DOHH2 (cell line): ENCODE measurements around the gene MRPS34.

ENCODE experiments used
- H3F3A ChIP-seq: fragments of 200-600 bp; sonication (generic), shearing (Covaris generic); 2 replicates; pipeline ENCODE4 v1.6.0; 2016; ENCODE audit warnings: antibody characterized with exemption, mild to moderate bottlenecking; ENCODE audit not compliant: control insufficient read depth, insufficient read depth
- H3K27ac ChIP-seq: fragments of 200-600 bp; sonication (generic); 2 replicates; pipeline ENCODE4 v1.5.1; 2014; ENCODE audit warnings: low read depth, mild to moderate bottlenecking, low read length, moderate library complexity
- H3K27me3 ChIP-seq: fragments of 200-600 bp; sonication (generic); 2 replicates; pipeline ENCODE4 v1.6.1; 2014; ENCODE audit warnings: mild to moderate bottlenecking, low read length, mixed read lengths; ENCODE audit not compliant: control insufficient read depth
- H3K36me3 ChIP-seq: fragments of 200-600 bp; sonication (generic); 2 replicates; pipeline ENCODE4 v1.6.1; 2014; ENCODE audit warnings: mild to moderate bottlenecking, low read length, moderate library complexity, mixed read lengths; ENCODE audit not compliant: control insufficient read depth
- H3K4me1 ChIP-seq: fragments of 200-600 bp; sonication (generic); 2 replicates; pipeline ENCODE4 v1.6.1; 2014; ENCODE audit warnings: mild to moderate bottlenecking, low read length, mixed read lengths; ENCODE audit not compliant: control insufficient read depth
- H3K4me2 ChIP-seq: fragments of 200-600 bp; sonication (generic); 2 replicates; pipeline ENCODE4 v1.6.0; 2014; ENCODE audit warnings: mild to moderate bottlenecking, low read length, moderate library complexity
- H3K4me3 ChIP-seq: fragments of 200-600 bp; sonication (generic); 2 replicates; pipeline ENCODE4 v1.5.1; 2014; ENCODE audit warnings: mild to moderate bottlenecking, low read length, mixed read lengths
- H3K79me2 ChIP-seq: fragments of 200-600 bp; sonication (generic); 2 replicates; pipeline ENCODE4 v1.6.1; 2014; ENCODE audit warnings: mild to moderate bottlenecking, low read length, mixed read lengths; ENCODE audit not compliant: control insufficient read depth
- H3K9me2 ChIP-seq: fragments of 200-600 bp; sonication (generic); replicated peaks from 2 replicates; pipeline ENCODE4 v1.6.1; 2014; ENCODE audit warnings: mild to moderate bottlenecking, low read length, mixed read lengths; ENCODE audit not compliant: control insufficient read depth
- H3K9me3 ChIP-seq: fragments of 200-600 bp; sonication (generic); 2 replicates; pipeline ENCODE4 v1.6.1; 2014; ENCODE audit warnings: antibody characterized with exemption, low read length, mixed read lengths; ENCODE audit not compliant: control insufficient read depth, insufficient read depth
- H4K20me1 ChIP-seq: fragments of 200-600 bp; sonication (generic); 2 replicates; pipeline ENCODE4 v1.6.0; 2014; ENCODE audit warnings: low read depth, mild to moderate bottlenecking, antibody characterized with exemption, low read length, moderate library complexity; ENCODE audit not compliant: control insufficient read depth, insufficient read depth
- EZH2phosphoT487 ChIP-seq: fragments of 200-600 bp; sonication (generic); IDR thresholded peaks from 2 replicates; pipeline ENCODE4 v1.6.1; 2017; ENCODE audit warnings: borderline replicate concordance, mild to moderate bottlenecking, antibody characterized with exemption, low read length, moderate library complexity, mixed read lengths
- TF ChIP-seq, protein P1 (sequence below): fragments of 200-600 bp; sonication (generic); IDR thresholded peaks from one replicate; pipeline ENCODE4 v1.5.1; 2014; ENCODE audit warnings: antibody characterized with exemption, mild to moderate bottlenecking, low read depth, low read length; ENCODE audit not compliant: poor library complexity, severe bottlenecking

MRPS34 gene

GRCh38 chr16:1818204-1818872, 45.4 kb upstream of the MRPS34 start:
- no peaks in the 10 kb centered on the region for H4K20me1 ChIP-seq
- H3K9me3 ChIP-seq, result no peaks in the 10 kb centered on the region
- H3K4me1 ChIP-seq, result no peaks in the 10 kb centered on the region
- H3K79me2 ChIP-seq, result no peaks in the 10 kb centered on the region
- no peaks in the 10 kb centered on the region for H3K36me3 ChIP-seq
- H3K27me3 ChIP-seq, result no peaks in the 10 kb centered on the region
- H3K4me3 ChIP-seq, result no peak overlapping the region
- H3K4me2 ChIP-seq, result no peak overlapping the region
- no peak for TF ChIP-seq EZH2phosphoT487
- H3K27ac ChIP-seq, result no peak overlapping the region
- H3F3A ChIP-seq, result no peaks in the 10 kb centered on the region
- H3K9me2 ChIP-seq, result no peaks in the 10 kb centered on the region

DNA sequence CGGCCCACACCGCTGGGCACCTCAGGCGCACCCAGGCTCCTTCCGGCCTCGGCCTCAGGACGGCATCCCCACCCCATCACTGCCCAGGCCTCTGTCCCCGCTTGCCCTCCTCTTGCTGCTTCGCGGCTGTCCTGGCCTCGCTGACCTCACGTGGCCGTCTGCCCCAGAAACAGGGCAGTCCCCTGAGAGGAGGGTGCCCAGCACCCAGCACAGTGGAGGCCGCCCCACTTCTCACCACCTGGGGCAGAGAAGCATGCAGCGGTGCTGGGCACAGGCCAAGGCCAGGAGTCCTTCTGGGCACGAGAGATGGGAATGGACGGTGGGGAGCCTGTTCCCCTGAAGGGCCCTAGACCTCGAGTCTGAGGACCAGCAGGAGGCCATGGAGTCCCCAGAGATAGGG, 44.8 kb upstream of the MRPS34 start:
- Histone ChIP-seq H4K20me1 (no peaks in the 10 kb centered on the region), H3K36me3 (no peaks in the 10 kb centered on the region), H3K27me3 (no peaks in the 10 kb centered on the region), H3K79me2 (no peaks in the 10 kb centered on the region), H3K4me1 (no peaks in the 10 kb centered on the region), H3K4me3 (no peak overlapping the region), H3K9me2 (no peaks in the 10 kb centered on the region), H3F3A (no peaks in the 10 kb centered on the region), H3K27ac (no peak overlapping the region), H3K9me3 (no peaks in the 10 kb centered on the region), H3K4me2 (no peak overlapping the region)
- TF ChIP-seq EZH2phosphoT487, result no peak
- TF ChIP-seq, protein P1, sequence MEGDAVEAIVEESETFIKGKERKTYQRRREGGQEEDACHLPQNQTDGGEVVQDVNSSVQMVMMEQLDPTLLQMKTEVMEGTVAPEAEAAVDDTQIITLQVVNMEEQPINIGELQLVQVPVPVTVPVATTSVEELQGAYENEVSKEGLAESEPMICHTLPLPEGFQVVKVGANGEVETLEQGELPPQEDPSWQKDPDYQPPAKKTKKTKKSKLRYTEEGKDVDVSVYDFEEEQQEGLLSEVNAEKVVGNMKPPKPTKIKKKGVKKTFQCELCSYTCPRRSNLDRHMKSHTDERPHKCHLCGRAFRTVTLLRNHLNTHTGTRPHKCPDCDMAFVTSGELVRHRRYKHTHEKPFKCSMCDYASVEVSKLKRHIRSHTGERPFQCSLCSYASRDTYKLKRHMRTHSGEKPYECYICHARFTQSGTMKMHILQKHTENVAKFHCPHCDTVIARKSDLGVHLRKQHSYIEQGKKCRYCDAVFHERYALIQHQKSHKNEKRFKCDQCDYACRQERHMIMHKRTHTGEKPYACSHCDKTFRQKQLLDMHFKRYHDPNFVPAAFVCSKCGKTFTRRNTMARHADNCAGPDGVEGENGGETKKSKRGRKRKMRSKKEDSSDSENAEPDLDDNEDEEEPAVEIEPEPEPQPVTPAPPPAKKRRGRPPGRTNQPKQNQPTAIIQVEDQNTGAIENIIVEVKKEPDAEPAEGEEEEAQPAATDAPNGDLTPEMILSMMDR, result no peak

GRCh38 chr16:1817276-1817589, 44.3 kb upstream of the MRPS34 start:
- H3K4me2 ChIP-seq, result no peak overlapping the region
- H3K9me2 ChIP-seq, result no peaks in the 10 kb centered on the region
- H3K79me2 ChIP-seq, result no peaks in the 10 kb centered on the region
- H4K20me1 ChIP-seq, result no peaks in the 10 kb centered on the region
- no peak overlapping the region for H3K4me3 ChIP-seq
- no peak for TF ChIP-seq EZH2phosphoT487
- TF ChIP-seq, protein P1, result no peak
- H3K27me3 ChIP-seq, result no peaks in the 10 kb centered on the region
- no peaks in the 10 kb centered on the region for H3K36me3 ChIP-seq
- no peak overlapping the region for H3K27ac ChIP-seq
- H3K4me1 ChIP-seq, result no peaks in the 10 kb centered on the region
- no peaks in the 10 kb centered on the region for H3K9me3 ChIP-seq
- no peaks in the 10 kb centered on the region for H3F3A ChIP-seq

DNA sequence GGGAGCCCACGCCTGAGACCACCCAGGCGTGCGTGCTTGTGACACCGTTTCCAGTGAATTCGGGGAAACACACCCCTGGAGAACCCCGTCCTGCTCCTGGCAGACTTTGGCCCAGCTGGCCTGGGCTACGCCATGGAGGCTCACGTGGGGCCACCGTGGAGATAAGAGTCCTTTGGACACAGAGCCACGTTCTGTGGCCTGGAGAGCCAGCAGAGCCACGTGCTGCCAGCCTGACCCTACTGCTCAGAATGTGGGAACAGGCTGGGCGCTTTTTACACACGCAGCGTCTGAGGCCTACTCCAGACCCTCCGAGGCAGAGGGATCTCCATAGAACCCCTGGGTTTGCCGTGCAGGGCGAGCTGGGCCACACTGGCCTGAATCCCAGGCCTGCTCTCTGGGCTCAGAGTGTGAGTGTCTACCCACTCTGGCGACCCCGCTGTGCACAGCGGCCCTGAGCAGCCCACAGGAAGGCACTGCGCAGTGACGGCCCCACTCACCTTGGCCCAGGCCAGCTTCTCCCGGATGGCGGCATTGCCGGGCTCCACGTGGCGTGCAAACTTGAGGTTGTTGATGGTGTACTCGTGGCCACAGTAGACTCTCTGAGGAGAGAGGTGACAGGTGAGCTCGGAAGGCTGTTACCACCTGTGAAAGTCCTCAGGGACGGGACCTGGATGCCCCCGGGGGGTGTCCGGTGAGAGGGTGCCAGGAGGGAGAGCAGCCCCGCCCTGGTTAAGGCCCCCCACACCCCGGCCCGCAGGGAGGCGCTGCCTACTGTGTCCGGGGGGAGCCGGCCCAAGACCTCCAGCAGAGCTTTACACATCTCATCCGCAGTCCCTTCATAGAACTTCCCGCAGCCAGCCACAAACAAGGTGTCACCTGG, 43.7 kb upstream of the MRPS34 start:
- no peak for TF ChIP-seq EZH2phosphoT487
- TF ChIP-seq, protein P1, result no peak
- no peak overlapping the region for H3K4me3 ChIP-seq

More for the DNA sequence above, 43.7 kb upstream of the MRPS34 start:
- Histone ChIP-seq H3K9me3 (no peaks in the 10 kb centered on the region), H3K27ac (no peak overlapping the region), H3F3A (no peaks in the 10 kb centered on the region), H3K79me2 (no peaks in the 10 kb centered on the region), H3K9me2 (no peaks in the 10 kb centered on the region), H3K27me3 (no peaks in the 10 kb centered on the region), H3K36me3 (no peaks in the 10 kb centered on the region), H4K20me1 (no peaks in the 10 kb centered on the region), H3K4me2 (no peak overlapping the region), H3K4me1 (no peaks in the 10 kb centered on the region)
